Inferior parietal cortex (tissue), 1 donor: Measurements from ENCODE around the gene SYNC.
A peak's percentile ranks its signal among the peaks of the same experiment; 100 is the strongest.
"Not testable (repeated sequence)": the region's sequence is repeated elsewhere in the genome, so short reads cannot be mapped to it uniquely, and the experiment has no call there.

Source experiments
- DNase-seq: peaks from one replicate; pipeline ENCODE4 v3.0.0-alpha.2; 2016; ENCODE audit errors: extremely low spot score

SYNC gene

DNA sequence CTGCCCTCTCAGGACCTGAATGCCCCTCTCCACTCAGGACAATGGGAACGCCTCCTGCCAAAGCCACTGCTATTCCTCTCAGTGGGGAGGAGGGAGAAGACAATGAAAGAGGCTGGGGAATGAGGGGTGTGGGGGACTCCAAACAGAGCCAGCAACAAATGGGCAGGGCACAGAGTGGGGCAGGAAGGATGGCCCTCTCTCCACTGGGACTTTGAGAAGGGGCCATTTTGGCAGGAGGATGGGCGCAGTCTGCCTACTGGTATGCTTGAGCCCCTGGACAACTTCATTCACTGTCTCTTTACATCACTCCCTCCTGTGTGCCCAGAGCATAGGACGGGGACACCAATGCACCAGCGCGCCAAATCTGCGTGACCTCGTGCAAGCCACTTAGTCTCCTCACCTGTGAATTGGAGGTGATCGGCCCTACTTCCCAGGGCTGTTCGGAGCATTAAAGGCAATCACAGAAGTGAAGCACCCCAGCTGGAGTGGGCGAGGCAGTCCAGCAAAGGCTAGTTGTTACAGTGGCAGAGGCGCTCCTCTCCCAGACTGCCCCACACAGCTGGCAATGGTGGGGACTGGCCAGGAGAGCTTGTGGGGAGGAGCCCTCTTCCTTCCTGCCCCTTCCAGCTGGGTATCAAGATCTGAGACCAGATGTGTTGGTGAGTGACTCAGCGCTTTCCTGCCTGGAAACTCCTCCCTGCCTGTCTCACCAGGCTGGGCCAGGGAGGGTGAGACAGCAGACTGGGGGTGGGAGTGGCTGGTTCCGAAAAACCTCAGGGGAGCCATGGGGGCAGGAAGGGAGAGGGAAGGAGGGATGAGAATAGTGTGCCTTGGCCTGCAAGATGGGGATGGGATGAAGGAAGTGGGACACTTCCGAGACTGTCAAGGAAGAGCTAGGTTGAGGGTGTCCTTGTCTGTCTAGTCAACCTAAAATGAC lies 22.4 kb upstream of the SYNC start:
- DNase-seq, result peak; percentile 25

- DNase-seq, result no peak
Observed at GRCh38 chr1:32719681-32720275, 17.2 kb upstream of the SYNC start.

DNA sequence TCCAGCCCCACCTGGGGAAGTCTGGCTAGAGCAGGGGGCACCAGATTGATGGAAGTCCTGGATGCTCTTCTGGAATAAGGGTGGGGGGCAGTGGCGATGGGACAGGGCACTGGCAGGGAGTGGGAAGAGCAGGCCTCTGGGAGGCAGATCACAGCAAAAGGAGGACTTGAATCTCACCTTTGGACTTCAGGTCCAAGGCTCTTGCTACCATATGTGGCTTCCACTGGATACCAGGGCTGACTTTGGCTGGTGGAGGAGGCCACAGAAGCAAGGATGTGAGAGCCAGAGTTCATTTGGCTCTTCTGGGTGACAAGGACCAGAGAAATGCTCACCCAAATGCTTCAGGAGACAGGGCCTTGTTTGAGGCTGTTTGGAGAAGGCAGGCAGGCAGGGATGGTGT lies 16.0 kb upstream of the SYNC start:
- no peak for DNase-seq

DNA sequence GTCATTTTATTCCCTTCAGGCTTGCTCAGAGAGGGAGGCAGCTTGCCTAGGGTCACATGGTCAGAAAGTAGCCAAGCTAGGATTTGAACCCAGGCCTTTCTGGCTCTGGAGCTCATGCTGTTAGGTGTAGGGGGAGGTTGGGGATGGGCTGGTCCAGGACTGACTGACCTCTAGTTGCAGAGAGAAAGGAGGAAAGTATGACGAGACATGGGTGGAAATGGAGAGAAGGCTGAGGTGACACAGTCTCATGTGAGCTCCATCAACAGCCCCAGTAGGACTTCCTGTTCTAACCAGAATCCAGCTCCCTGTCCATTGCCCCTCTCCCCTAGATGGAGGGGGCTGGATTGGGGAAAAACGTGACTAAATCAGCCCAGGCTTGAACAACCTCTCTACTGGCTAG lies 15.5 kb upstream of the SYNC start:
- no peak for DNase-seq

GRCh38 chr1:32717503-32717902 lies 14.9 kb upstream of the SYNC start:
- DNase-seq, result no peak

GRCh38 chr1:32716312-32717148 lies 14.0 kb upstream of the SYNC start:
- DNase-seq, result peak; percentile 25

DNA sequence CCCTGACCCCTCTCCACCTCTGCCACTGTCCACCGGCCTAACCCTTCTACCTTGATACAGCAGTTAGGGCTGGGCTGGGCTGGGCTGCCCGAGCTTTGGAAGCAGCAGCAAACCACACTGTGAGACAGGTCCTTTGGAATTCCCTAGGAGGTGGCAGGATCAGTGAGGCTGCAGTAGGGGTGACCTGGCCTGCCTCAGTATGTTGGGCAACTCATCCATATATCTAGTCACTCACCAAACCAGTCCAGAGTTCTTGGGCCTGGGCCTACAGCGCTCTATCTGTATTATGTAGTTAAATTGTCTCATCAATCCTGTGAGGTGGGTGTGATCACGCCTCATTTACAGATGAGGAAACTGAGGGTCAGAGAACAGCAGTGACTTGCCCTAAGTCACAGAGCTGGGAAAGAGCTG lies 13.3 kb upstream of the SYNC start:
- no peak for DNase-seq

- no peak for DNase-seq
Observed at GRCh38 chr1:32714277-32714676, 11.7 kb upstream of the SYNC start.

GRCh38 chr1:32713081-32713480 lies 10.5 kb upstream of the SYNC start:
- DNase-seq, result no peak

- DNase-seq, result not testable (repeated sequence)
Observed at GRCh38 chr1:32711221-32711620, 8.7 kb upstream of the SYNC start.

DNA sequence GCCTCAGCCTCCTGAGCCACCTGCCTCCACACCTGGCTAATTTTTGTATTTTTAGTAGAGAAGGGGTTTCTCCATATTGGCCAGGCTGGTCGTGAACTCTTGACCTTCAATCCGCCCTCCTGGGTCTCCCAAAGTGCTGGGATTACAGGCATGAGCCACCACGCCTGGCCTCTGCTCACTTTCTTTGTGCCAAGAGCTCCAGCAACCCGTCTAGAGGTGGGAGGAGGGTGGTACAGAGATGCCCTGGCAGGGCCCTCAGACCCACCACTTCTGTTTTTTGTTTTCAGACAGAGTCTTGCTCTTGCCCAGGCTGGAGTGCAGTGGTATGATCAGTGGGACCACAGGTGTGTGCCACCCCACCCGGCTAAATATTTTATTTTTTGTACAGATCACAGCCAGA lies 6.9 kb upstream of the SYNC start:
- DNase-seq, result no peak

DNA sequence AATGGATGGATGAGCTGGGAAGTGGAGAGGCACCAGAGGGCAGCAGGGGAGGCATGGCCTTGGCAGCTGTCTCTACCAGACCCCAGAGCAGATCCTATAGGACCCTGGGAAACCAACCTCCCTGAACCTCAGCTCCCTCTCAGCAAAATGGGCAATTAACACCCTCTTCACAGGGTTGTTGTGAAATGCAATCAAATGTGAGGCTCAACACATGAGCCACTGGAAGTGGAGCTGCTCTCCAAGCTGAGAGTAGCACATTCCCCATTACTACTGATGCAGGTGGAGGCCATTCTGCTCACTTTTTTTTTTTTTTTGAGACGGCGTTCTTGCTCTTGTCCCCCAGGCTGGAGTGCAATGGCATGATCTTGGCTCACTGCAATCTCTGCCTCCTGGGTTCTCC lies 6.5 kb upstream of the SYNC start:
- no peak for DNase-seq

DNA sequence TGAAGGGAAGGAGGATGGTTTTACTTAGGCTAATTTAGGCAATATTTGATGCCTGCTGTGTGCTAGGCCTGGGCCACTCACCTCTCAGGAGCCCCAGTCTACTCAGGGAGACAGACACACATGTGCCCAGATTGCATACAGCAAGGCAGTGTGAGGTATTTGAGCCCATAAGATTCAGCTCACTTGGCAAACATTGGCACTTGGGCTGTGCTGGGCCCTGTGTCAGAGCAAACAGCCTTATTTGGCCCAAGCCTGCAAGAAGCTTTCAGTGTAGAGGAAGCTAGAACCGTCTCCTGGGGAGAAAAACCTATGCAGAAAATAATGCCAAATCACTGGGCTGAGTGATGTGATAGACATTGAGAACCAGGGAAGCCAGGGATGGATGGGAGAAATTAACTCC lies 3.9 kb upstream of the SYNC start:
- DNase-seq, result no peak

DNA sequence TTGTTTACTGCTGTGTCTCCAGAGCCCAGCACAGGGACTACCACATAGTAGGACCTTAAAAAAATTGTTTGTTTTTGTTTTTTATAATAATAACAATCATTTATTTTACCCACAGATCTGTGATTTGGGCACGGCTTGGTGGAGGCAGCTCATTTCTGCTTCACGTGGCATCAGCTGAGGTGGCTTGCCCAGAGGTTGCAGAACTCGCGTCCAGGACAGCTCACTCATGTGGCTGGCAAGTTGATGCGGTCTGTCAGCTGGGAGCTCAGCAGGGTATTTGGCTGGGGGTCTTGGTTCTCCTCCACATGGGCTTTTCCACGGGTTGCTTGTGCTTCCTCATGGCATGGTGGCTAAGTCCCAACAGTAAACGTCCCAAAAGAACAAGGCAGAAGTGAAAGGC lies 2.9 kb upstream of the SYNC start:
- DNase-seq, result no peak

DNA sequence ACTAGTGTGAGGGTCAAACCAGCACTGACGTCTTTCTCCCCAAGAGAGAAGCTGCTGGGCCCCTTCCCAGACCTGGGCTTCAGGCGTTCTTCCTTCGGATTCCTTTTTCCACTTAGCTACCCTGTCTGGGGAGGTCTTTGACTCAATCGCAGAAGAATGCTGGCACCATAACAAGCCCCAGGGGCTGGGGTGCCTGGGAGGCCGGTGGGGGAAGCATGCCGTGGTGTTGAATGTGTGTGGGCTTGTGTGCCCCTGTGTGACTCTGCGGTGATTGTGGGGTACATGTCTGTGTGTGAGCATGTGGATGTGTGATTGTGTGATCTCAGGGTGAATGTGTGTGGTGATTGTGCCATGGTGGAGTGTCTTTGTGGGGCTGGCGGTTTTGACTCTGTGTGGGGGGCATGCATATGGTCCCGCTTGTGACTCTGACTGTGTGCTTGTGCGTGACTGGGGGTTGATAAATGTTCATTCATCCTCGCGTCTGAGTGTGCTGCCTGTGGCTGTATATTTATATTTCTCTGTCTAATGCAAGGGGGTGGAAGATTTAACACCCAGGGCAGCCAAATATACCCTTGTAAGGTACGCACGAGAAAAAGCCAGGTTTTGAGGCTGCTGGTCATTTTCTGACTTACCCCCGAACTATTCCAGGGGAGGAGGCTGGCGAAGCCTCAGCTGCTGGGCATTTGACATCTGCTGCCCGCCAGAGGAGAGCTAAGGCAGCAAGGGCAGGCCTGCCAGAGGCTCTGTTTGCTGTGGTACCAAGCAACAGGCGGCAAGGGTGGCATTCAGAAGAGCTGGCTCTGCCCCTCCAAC lies 1.1 kb upstream of the SYNC start:
- no peak for DNase-seq

DNA sequence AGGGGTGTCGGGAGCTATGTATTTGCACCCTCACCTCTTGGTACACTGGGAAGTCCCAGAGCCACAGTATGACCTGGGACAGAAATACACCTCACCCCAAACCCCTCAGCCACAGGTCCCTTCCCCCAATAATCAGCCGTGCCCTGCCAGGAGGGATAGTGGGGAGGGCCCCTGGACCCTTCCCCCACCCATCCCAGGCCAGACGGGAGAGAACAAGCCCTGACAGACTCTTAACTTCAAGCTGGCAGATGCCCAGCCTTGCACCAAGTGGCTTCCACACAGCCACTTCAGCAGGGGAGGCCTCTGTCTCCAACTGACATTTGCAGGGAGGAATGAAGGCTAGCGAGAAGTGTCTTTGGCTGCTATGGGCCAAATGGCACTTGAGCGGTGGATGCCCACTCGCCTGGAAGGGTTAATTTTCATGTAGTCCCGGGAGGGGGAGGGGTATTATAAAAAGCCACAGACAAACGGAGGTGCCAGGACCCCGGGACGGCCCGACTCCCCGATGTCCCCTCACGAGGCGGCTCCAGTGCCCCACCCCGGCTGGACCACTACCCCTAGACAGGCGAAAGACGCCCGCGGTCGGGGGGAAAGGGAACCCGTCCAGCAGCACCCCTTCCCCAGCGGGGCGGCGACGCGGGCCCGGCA lies 495 bp downstream of the SYNC start:
- DNase-seq, result no peak

- no peak for DNase-seq
Observed at GRCh38 chr1:32701421-32701911, 1.1 kb downstream of the SYNC start.

GRCh38 chr1:32696996-32697395 lies 5.6 kb downstream of the SYNC start:
- DNase-seq, result not testable (repeated sequence)

DNA sequence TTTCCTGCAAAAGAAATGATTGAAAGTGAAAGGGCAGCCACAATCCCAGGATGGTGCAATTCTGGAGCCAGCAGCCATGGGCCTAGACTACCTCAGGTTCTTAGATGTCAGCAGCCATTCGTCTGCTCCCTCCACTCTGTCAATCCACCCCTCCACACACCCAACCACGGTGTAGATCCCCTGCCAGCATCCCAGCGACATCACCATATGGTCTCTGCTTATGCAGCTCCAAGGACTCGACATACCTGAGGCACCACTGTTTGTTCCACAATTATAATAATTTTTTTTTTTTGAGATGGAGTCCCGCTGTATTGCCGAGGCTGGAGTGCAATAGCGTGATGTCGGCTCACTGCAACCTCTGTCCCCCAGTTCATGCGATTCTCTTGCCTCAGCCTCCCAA lies 6.5 kb downstream of the SYNC start:
- DNase-seq, result no peak

DNA sequence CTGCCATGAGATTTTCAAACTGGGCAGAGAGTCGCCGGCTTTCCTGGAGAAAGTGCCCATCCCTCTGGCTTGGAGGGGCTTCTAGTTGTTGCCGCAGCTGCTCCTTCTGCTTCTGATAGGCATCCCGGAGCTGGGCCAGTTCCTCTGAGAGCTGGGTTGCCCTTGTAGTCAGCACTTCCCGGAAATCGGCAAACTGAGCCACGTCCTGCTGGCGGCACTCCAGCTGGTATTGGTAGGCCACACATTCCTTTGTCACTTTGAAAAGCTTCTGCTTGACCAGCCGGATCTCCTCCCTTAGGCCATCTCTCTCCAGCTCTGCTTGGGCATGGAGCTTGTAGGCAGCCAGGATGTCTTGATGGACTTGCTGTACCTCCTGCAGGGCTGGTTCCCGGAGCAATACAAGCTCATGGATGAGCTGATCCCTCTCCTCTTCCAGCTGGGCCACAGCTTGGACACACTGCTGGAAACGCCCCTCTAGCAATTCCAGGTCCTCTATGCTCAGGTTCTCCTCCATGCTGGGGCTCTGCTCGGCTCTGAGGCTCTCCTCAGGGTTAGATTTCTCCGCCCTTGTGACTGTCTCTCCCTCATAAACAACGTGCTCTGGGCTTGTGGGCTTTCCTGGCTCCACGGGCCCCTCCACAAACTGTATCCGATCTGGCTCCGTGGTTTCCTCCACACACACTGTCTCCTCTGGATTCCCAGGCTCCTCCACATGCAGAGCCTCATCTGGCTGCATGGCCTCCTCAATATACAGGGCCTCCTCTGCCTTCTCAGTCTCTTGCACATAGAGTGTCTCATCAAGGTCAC lies 7.3 kb downstream of the SYNC start:
- no peak for DNase-seq
